Ureter (tissue), 1 donor: ENCODE data around the gene GZMM. TPM values are rescaled to one million over a fixed set of nuclear protein-coding genes. Genes with fewer than 3 reads are reported as not detected.
A peak's percentile ranks its signal among the peaks of the same experiment; 100 is the strongest.

Source experiments
- DNase-seq: peaks from one replicate; pipeline ENCODE4 v3.0.0-alpha.2; 2020; ENCODE audit warnings: low spot score
- total RNA-seq: library from RNA; stranded (reverse); gene quantifications from one replicate; pipeline ENCODE4 v1.2.4, GENCODE V29; 2023
- donor health status: DM: yes; HTN: yes; CAD: no.

GZMM gene
- total RNA-seq, result 0.83 TPM

DNA sequence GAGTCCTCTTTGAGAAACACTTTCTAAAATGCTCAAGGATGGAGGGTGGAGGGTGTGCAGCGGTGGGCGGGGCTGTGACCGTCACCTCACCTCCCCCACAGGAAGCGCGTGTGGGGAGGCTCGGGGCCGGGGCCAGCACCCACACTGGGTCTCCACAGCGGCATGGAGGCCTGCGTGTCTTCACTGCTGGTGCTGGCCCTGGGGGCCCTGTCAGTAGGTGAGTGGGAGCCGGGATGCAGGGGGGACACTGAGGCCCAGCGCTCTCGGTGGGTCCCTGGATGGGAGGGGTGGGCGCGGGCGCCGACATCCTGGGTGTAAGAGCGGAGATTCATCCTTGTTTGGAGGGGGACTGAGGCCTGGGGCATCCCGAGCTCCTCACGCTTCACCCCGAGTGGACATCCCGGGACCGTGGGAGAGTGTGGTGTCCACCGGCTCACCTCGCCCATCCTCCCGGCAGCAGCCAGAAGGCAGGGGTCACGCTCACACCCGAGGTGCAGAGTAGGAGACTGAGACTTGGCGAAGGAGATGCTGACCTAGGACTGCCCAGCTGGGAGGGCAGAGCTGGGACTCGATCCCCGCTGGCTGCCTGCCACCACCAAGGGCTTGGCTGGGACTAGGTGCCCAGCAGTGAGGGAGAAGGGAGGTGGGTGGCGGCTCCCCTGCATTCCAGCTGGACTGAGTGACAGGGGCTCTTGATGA lies at the start of gene GZMM:
Gene GZMM, plus strand, starts transcription at position 144 of the 699 bp plus-strand sequence. Its CDS starts 19 bp downstream, at position 163.
- no peak for DNase-seq

DNA sequence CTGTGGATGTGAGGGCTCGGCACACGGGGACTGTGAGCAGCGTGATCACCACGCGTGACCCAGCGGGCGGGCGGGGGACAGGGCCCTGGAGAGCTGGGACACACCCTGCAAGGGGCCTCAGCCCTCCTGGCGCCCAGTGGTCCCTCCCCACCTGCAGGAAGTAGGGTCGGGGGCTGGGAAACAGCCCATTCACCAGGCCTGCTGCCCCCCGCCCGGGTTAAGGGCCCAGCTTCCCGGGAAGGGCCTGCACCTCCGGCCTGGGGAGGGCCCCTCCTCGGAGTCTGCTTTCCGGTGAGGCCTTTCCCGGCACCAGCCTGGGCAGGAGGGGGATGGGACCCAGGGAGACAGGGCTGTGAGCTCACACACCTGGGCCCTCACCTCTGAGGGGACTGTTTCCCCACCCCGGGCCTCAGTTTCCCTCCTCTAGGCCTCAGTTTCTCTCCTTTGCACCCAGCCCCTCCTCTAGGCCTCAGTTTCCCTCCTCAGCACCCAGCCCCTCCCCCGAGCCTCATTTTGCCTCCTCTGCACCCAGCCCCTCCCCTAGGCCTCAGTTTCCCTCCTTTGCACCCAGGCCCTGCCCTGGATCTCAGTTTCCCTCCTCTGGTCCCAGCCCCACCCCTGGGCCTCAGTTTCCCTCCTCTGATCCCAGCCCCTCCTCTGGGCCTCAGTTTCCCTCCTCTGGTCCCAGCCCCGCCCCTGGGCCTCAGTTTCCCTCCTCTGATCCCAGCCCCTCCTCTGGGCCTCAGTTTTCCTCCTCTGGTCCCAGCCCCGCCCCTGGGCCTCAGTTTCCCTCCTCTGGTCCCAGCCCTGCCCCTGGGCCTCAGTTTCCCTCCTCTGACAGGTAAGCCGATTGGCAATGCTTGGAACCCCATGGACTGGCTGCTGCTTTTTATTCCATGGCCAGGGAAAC lies 49.4 kb upstream of the GZMM start:
- no peak for DNase-seq

DNA sequence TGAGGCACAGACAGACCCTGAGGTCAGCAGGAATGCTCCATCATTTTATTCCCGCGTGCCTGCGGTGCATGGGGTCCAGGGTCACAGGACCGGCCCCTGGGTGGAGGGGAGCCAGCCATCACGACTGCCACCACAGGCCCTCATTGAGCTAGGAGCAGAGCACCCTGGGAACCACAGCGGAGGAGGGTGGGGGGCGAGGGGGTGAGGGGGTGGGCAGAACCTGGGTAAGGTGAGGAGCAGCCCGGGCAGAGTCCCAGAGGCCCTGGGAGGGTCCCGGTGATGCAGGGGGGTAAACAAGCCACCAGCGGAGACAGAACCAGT lies 48.8 kb upstream of the GZMM start:
- no peak for DNase-seq

DNA sequence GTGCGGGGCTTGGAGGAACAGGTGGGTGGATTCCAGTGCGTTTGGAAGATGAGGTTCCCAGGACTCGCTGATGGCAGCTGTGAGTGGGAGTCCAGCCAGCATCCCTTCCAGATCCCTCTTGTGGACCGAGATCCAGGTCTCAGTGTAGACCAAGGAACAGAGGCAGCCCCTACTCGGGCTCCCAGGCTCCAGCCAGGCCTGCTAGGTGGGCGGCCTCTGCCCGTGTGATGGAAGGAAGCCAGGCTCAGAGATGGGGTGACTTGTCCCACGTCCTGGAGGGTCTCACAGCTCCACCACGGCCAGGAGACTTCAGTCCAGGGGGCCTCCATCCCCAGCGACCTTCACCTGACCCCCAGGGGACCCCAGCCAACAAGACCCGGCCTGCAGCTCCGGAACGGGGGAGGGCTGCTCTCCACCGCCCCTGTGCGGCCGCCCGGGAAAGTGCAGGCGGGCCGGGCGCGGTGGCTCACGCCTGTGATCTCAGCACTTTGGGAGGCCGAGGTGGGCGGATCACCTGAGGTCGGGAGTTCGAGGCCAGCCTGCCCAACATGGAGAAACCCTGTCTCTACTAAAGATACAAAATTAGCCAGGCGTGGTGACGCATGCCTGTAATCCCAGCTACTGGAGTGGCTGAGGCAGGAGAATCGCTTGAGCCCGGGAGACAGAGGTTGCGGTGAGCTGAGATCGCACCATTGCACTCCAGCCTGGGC lies 48.3 kb upstream of the GZMM start:
- DNase-seq, result no peak

DNA sequence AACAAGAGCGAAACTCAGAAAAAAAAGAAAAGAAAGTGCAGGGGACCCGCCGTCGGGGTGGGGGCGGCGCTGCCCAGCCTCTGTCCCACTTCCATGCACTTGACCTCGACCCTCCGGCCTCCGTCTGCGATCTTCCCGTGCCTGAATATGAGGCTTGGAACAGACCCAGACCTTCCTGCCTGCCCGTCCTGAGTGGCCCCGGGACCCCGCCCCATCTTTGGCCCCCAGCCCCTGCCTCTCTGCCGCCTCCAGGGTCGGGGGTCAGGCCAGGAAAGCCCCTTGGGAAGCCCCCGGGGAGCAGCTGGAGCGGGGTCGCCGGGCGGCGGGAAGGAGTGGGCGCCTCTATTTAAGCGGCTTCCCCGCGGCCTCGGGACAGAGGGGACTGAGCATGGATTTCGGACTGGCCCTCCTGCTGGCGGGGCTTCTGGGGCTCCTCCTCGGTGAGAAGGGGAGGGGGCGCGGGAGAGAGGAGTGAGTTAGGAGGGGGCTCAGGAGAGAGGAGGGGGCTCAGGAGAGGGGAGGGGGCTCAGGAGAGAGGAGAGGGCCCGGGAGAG lies 47.7 kb upstream of the GZMM start, which contains the start of gene MADCAM1:
Gene MADCAM1, plus strand, starts transcription at position 375 of the 554 bp plus-strand sequence. Its CDS starts 14 bp downstream, at position 389.
- no peak for DNase-seq

DNA sequence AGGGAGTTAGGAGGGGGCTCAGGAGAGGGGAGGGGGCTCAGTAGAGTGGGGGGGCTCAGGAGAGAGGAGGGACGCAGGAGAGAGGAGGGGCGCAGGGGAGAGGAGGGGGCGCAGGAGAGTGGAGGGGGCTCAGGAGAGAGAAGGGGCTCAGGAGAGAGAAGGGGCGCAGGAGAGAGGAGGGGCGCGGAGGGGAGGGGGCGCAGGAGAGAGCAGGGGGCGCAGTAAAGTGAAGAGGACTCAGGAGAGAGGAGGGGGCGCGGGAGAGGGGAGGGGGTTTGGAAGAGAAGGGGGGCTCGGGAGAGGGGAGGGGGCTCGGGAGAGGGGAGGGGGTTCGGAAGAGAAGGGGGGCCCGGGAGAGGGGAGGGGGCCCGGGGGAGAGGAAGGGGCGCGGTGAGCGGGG lies 46.9 kb upstream of the GZMM start:
- no peak for DNase-seq

DNA sequence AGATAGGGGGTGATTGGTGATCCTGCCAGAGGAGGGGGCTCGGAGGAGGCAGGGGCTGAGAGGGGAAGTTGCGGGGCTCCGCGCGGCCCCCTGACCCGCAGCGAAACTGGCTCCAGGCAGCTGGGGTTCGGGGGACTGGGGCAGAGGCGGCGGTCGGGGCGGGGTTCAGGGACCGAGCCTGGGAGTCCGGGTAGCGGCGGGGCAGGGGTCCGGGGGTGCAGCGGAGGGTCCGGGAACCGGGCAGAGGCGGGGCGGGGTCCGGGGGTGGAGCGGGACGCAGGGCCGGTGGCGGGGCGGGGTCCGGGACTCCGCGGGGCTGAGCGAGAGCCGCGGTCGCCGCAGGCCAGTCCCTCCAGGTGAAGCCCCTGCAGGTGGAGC lies 46.4 kb upstream of the GZMM start:
- DNase-seq, result no peak

DNA sequence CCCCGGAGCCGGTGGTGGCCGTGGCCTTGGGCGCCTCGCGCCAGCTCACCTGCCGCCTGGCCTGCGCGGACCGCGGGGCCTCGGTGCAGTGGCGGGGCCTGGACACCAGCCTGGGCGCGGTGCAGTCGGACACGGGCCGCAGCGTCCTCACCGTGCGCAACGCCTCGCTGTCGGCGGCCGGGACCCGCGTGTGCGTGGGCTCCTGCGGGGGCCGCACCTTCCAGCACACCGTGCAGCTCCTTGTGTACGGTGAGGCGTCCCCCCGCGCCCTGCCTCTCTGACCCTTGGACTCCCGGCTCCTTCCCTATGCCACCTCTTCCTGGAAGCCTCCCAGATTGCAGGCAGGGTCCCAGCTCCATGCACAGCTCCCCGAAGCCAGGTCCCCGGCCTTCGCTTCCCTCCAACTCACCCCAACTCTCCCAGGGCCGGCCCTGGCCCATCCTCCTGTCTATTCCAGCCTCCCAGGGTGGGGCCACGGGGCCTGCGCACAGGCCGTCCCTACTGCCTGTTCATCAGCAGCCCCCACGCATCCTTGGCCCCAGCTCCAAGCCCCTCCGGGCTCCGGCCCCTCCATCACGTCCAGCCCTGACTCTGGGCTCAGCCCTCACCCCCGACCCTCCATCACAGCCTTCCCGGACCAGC lies 45.9 kb upstream of the GZMM start:
- DNase-seq, result no peak

DNA sequence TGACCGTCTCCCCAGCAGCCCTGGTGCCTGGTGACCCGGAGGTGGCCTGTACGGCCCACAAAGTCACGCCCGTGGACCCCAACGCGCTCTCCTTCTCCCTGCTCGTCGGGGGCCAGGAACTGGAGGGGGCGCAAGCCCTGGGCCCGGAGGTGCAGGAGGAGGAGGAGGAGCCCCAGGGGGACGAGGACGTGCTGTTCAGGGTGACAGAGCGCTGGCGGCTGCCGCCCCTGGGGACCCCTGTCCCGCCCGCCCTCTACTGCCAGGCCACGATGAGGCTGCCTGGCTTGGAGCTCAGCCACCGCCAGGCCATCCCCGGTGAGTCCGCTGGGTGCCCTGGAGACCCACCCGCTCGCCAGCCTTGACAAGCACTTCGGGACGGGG lies 45.4 kb upstream of the GZMM start:
- DNase-seq, result no peak

DNA sequence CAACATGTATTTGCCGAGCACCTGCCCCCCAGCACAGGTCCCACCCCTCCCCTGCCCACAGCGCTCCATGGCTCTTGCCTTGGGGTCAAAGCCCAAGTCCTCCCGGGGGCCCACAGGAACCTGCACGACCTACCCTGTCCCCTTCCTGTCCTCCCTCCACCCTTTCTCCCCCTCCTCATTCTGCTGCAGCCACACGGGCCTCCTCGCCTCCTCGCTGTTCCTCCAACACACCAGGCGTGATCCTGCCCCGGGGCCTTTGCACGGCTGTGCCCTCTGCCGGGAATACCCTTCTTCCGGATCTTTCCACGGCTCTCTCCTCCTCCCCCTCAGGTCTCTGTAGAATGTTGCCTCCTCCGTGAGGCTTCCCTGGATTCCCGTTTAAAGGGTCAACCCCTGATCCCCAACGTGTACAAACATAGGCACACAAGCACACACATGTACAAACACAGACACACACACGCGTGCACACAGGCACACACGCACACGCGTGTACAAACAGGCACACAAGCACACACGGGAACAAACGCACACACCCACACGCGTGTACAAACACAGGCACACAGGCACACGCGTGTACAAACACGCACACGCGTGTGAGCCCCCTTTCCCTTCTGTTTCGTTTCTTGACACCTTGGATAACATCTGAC lies 44.8 kb upstream of the GZMM start:
- DNase-seq, result no peak

DNA sequence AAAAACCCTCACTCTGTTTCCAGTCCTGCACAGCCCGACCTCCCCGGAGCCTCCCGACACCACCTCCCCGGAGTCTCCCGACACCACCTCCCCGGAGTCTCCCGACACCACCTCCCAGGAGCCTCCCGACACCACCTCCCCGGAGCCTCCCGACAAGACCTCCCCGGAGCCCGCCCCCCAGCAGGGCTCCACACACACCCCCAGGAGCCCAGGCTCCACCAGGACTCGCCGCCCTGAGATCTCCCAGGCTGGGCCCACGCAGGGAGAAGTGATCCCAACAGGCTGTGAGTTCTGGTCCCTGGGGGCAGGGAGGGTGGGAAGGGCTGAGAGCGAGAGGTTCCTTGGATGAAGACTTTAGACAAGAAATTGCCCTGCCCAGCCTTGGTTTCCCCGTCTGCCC lies 42.2 kb upstream of the GZMM start:
- no peak for DNase-seq

DNA sequence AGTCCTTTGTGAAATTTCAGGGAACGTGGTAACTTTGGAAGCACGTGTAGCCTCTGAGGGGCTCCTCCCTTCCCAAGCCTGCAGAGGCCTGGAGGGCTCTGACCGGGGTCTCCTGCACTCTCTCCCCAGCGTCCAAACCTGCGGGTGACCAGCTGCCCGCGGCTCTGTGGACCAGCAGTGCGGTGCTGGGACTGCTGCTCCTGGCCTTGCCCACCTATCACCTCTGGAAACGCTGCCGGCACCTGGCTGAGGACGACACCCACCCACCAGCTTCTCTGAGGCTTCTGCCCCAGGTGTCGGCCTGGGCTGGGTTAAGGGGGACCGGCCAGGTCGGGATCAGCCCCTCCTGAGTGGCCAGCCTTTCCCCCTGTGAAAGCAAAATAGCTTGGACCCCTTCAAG lies 39.2 kb upstream of the GZMM start:
- DNase-seq, result no peak

DNA sequence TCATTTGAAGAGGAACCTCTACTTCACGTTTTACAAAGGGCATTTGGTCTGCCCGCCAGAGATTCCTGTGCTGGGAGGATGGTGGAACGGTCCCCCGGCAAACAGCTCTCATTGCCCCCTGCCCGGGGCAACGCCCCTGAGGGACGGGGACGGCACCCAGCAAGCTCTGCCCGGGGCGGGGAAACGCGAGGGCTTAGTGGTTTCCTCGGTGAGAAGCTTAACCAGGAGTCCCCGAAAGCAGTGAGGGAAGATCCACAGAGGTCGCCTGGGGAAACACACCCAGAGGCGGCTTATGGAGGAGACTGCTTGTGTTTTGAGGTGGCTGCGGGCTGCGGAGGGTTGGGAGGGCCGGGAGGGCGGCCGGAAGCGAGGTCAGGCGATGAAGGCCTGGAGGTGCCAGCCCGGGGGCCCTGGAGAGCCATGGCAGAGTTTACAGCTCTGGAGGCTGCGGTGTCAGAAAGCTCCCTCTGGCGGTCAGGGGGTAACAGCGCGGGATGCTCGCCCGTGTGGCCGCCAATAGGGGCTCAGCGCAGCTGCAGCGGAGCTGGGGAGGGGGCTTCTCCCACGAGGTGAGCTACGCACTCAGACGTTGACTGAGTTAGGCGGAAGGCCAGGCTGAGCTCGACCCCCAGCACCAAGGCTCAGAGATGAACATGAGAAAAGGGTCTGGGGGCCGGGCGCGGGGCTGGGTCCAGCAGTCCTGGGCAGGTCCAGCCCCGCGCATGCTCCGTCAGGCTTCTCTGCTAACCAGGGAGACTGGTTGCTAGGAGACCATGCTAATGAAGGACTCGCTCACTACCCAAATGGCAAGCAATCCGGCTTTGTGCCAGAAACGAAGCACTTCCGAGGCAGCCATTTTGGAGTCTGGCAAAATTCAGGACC lies 37.2 kb upstream of the GZMM start:
- peak; percentile 93 for DNase-seq

DNA sequence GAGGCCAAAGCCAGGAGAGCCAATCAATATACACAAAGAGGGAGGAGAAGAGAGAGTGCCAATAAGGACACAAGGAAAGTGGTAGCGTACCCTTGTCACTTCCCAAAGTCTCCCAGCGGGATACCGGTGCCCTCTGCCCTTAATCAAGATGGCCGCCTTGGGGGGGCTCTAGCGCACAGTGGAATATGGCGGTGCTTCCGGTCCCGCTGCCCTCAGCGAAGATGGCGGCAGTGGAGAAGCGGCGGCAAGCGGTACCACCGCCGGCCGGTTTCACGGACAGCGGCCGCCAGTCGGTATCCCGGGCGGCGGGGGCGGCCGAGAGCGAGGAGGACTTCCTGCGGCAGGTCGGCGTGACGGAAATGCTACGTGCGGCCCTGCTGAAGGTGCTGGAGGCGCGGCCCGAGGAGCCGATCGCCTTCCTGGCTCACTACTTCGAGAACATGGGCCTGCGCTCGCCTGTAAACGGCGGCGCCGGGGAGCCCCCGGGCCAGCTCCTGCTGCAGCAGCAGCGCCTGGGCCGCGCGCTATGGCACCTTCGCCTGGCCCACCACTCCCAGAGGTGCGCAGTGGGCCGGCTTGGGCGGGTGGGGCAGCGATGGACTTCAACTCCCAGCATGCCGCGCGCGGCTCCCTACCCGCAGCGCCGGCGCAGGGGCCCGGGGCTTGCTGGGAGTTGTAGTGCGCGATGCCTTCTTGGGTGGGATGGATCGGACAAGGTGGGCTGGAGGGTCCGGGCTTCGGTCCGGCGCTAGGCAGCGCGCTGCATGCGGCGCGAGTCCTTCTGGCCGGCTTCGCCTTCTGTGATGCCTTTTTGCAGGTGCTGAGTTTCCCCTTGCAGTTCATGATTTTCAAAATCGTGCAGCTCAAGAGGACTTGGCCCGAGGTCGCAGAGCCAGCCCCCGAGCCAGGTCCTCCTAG lies 36.3 kb upstream of the GZMM start, which contains the start of gene TPGS1:
Gene TPGS1, plus strand, starts transcription at position 212 of the 918 bp plus-strand sequence. Its CDS starts 10 bp downstream, at position 222.
- peak; percentile 99 for DNase-seq

DNA sequence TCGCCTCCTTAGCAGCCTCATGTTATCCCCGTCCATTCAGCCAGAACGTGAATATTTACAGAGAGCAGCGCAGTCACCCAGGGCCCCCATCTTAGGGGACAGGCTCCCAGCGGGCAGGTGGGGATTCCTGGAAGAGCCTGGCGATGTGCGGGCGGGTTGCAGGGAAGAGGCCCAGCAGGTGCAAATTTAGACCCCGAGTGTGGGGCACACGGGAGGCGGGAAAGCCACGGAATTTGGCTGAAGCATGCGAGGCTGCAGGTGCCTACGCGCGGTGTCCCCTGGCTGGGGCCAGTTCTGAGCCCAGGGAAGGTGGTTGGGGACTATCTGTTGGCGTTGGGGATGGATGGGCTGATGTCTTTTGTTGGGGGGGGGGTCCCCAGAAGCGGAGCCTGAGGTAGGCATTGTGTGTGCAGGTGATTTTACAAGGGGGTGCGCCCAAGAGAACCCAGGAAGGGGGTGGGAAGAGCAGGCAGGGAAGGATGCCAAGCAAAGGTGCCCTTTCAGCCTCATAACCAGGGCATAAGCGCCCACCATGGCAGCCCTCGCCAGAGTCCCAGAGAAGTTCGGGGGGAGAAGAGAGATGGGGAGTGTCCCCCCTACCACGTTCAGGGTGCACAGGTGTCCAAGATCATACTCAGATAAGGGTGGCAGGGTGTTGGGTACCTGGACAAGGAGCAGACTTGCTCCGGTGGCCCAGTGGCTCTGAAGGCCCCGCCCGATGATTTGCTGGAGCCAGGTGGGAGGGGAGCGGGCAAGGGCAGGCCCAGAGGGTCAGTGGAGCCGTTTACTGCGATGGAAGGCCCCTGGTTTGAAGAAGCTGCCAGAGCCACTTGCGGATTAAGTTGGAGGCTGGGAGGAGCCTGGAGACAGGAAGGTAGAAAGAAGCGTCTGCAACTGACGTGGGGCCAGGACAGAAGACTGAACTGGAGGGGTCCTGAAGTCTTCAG lies 35.4 kb upstream of the GZMM start:
- DNase-seq, result no peak

DNA sequence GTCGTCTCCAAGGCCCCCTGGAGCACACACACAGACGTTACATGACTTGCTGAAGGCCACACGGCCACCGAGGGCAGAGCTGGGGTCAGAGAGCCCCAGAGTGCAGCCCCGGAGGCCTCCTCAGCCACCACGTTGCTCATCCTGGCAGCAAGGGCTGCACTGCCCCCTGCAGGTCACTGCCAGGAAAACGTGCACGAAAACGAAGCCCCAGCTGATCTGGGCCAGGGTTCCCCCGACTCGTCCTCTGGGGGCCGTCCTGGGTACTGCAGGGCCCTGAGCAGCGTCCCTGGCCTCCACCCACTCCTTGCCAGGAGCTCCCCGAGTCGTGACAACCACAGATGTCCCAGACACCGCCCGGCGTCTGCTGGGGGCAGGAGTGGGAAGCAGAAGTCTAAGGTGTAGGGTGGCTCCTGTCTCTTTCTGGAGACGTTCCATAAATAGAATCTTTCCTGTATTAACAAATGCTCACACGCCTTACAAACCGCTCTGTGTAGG lies 33.2 kb upstream of the GZMM start:
- peak; percentile 79 for DNase-seq

DNA sequence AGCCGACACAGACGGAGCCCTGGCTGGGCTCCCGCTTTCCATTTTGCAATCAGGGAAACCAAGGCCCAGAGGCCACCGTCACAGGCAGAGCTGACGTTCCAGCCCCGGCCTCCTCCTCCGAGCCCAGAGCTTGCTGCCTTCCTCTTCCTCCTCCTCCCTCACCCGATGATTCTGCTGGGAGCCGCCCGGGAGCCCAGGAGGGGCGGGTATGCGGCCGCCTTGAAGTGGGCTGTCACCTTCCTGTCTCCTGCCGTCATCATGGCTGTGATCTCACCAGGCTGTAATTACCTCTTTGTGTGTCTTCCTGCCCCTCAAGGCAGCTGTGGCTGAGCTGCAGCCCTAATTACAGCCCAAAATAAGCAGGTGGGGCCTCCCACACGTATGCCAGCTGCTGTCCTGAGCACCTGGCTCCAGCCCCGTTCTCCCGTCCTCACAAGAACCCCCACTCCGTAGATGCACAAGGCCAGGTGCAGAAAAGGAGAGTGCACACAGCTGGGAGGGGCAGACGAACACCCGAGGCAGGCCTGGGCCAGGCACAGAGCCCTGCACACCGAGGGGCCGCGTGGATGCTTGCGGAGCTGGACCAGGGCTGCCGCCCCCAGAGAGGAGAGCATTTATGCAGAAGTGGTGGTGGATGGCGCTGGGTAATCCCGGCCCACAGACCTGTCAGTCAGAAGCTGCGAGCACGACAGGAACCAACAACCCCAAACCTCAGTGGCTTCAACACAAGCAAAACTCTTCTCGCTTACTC lies 32.6 kb upstream of the GZMM start:
- no peak for DNase-seq
